ENCODE measurements around the gene HTR7.

GRCh38 chr10:90775351-90776028 is 82.3 kb downstream of the HTR7 start:
- TF ChIP-seq CTCF (IDR thresholded peaks at IDR 0.05) (no peak), POLR2A (IDR thresholded peaks at IDR 0.05) (no peak), POLR2AphosphoS5 (IDR thresholded peaks at IDR 0.05) (no peak)
